ENCODE results near the gene THOC1.

The THOC1 gene

GRCh38 chr18:250685-251084 lies 17.2 kb downstream of the THOC1 start:
- H3K27ac ChIP-seq (ENCODE audit: low read length), result no peak overlapping the region
- no peaks in the 10 kb centered on the region for H3K79me2 ChIP-seq (ENCODE audit: low read length)
- H3K4me3 ChIP-seq (ENCODE audit: low read length), result no peak overlapping the region
- peaks cover 47% of the 10 kb centered on the region for H3K36me3 ChIP-seq (replicated peaks; ENCODE audit: low read depth, low read length)
- H3K4me1 ChIP-seq (ENCODE audit: low read length), result no peaks in the 10 kb centered on the region
- no peaks in the 10 kb centered on the region for H4K20me1 ChIP-seq (ENCODE audit: insufficient read depth, low read length)
- no peak overlapping the region for H3K4me2 ChIP-seq (ENCODE audit: low read length)
- no peak overlapping the region for H2AFZ ChIP-seq (ENCODE audit: low read depth, low read length)
- no peaks in the 10 kb centered on the region for H3K27me3 ChIP-seq (ENCODE audit: low read depth, low read length)
- no peaks in the 10 kb centered on the region for H3K9me3 ChIP-seq (ENCODE audit: insufficient read depth, low read length)
- no peak overlapping the region for H3K9ac ChIP-seq (ENCODE audit: low read length)
- TF ChIP-seq CTCF (IDR thresholded peaks at IDR 0.05; ENCODE audit: low read depth, low read length) (no peak), EZH2phosphoT487 (IDR thresholded peaks at IDR 0.05; ENCODE audit: low read depth) (no peak)

GRCh38 chr18:248053-248452 lies 19.8 kb downstream of the THOC1 start:
- no peak overlapping the region for H3K4me3 ChIP-seq (ENCODE audit: low read length)
- H3K36me3 ChIP-seq (replicated peaks; ENCODE audit: low read depth, low read length), result peaks cover 51% of the 10 kb centered on the region
- H3K4me1 ChIP-seq (ENCODE audit: low read length), result no peaks in the 10 kb centered on the region
- H3K27ac ChIP-seq (ENCODE audit: low read length), result no peak overlapping the region
- H3K27me3 ChIP-seq (ENCODE audit: low read depth, low read length), result no peaks in the 10 kb centered on the region
- no peak overlapping the region for H2AFZ ChIP-seq (ENCODE audit: low read depth, low read length)
- H3K9ac ChIP-seq (ENCODE audit: low read length), result no peak overlapping the region
- TF ChIP-seq CTCF (IDR thresholded peaks at IDR 0.05; ENCODE audit: low read depth, low read length) (no peak), EZH2phosphoT487 (IDR thresholded peaks at IDR 0.05; ENCODE audit: low read depth) (no peak)
- H3K79me2 ChIP-seq (ENCODE audit: low read length), result no peaks in the 10 kb centered on the region
- H4K20me1 ChIP-seq (ENCODE audit: insufficient read depth, low read length), result no peaks in the 10 kb centered on the region
- no peaks in the 10 kb centered on the region for H3K9me3 ChIP-seq (ENCODE audit: insufficient read depth, low read length)
- H3K4me2 ChIP-seq (ENCODE audit: low read length), result no peak overlapping the region

GRCh38 chr18:245282-245847 lies 22.5 kb downstream of the THOC1 start:
- Histone ChIP-seq H3K9ac (ENCODE audit: low read length) (no peak overlapping the region), H4K20me1 (ENCODE audit: insufficient read depth, low read length) (no peaks in the 10 kb centered on the region), H3K27ac (ENCODE audit: low read length) (no peak overlapping the region), H3K4me3 (ENCODE audit: low read length) (no peak overlapping the region), H3K4me2 (ENCODE audit: low read length) (no peak overlapping the region), H3K27me3 (ENCODE audit: low read depth, low read length) (no peaks in the 10 kb centered on the region), H3K4me1 (ENCODE audit: low read length) (no peaks in the 10 kb centered on the region), H3K79me2 (ENCODE audit: low read length) (no peaks in the 10 kb centered on the region), H3K9me3 (ENCODE audit: insufficient read depth, low read length) (no peaks in the 10 kb centered on the region), H2AFZ (ENCODE audit: low read depth, low read length) (no peak overlapping the region), H3K36me3 (replicated peaks; ENCODE audit: low read depth, low read length) (peaks cover 48% of the 10 kb centered on the region)
- TF ChIP-seq EZH2phosphoT487 (IDR thresholded peaks at IDR 0.05; ENCODE audit: low read depth) (no peak), CTCF (IDR thresholded peaks at IDR 0.05; ENCODE audit: low read depth, low read length) (no peak)

- no peak overlapping the region for H3K9ac ChIP-seq (ENCODE audit: low read length)
- H4K20me1 ChIP-seq (ENCODE audit: insufficient read depth, low read length), result no peaks in the 10 kb centered on the region
- H3K4me1 ChIP-seq (ENCODE audit: low read length), result no peaks in the 10 kb centered on the region
- no peaks in the 10 kb centered on the region for H3K9me3 ChIP-seq (ENCODE audit: insufficient read depth, low read length)
- H3K36me3 ChIP-seq (replicated peaks; ENCODE audit: low read depth, low read length), result peaks cover 26% of the 10 kb centered on the region
- no peaks in the 10 kb centered on the region for H3K79me2 ChIP-seq (ENCODE audit: low read length)
- no peak overlapping the region for H2AFZ ChIP-seq (ENCODE audit: low read depth, low read length)
- no peak overlapping the region for H3K4me3 ChIP-seq (ENCODE audit: low read length)
- H3K27ac ChIP-seq (ENCODE audit: low read length), result no peak overlapping the region
- no peaks in the 10 kb centered on the region for H3K27me3 ChIP-seq (ENCODE audit: low read depth, low read length)
- no peak overlapping the region for H3K4me2 ChIP-seq (ENCODE audit: low read length)
- no peak for TF ChIP-seq EZH2phosphoT487 (IDR thresholded peaks at IDR 0.05; ENCODE audit: low read depth)
These were observed 27.7 kb downstream of the THOC1 start for GRCh38 chr18:240175-240574.
